Measurements from ENCODE around the gene STARD7.
"Not testable (repeated sequence)": the region's sequence is repeated elsewhere in the genome, so short reads cannot be mapped to it uniquely, and the experiment has no call there.

Gene STARD7

GRCh38 chr2:96160366-96160765 lies 48.3 kb downstream of the STARD7 start:
- DNase-seq = not testable (repeated sequence)

- DNase-seq = no peak
Measured at GRCh38 chr2:96159084-96159830, 49.4 kb downstream of the STARD7 start.

GRCh38 chr2:96158554-96158940 lies 50.1 kb downstream of the STARD7 start:
- DNase-seq = no peak

GRCh38 chr2:96157649-96158553 lies 50.7 kb downstream of the STARD7 start:
- DNase-seq = no peak

GRCh38 chr2:96156926-96157648 lies 51.5 kb downstream of the STARD7 start:
- peak; percentile 6 for DNase-seq

- DNase-seq = no peak
Measured at GRCh38 chr2:96156011-96156820, 52.4 kb downstream of the STARD7 start.

GRCh38 chr2:96154506-96155380 lies 53.9 kb downstream of the STARD7 start:
- DNase-seq = no peak

- no peak for DNase-seq
Measured at GRCh38 chr2:96153991-96154431, 54.6 kb downstream of the STARD7 start.

GRCh38 chr2:96153291-96153713 lies 55.3 kb downstream of the STARD7 start:
- DNase-seq = no peak

GRCh38 chr2:96152304-96153161 lies 56.1 kb downstream of the STARD7 start:
- no peak for DNase-seq

- DNase-seq = no peak
Measured at GRCh38 chr2:96151595-96152303, 56.9 kb downstream of the STARD7 start.

GRCh38 chr2:96150791-96151594 lies 57.6 kb downstream of the STARD7 start:
- no peak for DNase-seq

- DNase-seq = no peak
Measured at GRCh38 chr2:96150007-96150640, 58.5 kb downstream of the STARD7 start.

- peak; percentile 64 for DNase-seq
Measured at GRCh38 chr2:96148410-96149217, 60.0 kb downstream of the STARD7 start.

GRCh38 chr2:96147593-96148201 lies 60.9 kb downstream of the STARD7 start:
- no peak for DNase-seq

GRCh38 chr2:96146881-96147592 lies 61.6 kb downstream of the STARD7 start:
- DNase-seq = no peak
